IMR-90 (cell line): ENCODE measurements around the gene UBE2C.

Experiments
- BHLHE40 ChIP-seq: fragments of 150-350 bp; IDR thresholded peaks from 2 replicates; pipeline ENCODE4 v1.6.1; 2016; ENCODE audit warnings: mild to moderate bottlenecking, low read depth, low read length
- CEBPB ChIP-seq: IDR thresholded peaks from 2 replicates; pipeline ENCODE4 v1.6.1; 2012; ENCODE audit warnings: low read depth, low read length, improper control_type of control experiment
- MAZ ChIP-seq: IDR thresholded peaks from 2 replicates; pipeline ENCODE4 v1.6.1; 2012; ENCODE audit warnings: low read depth, mild to moderate bottlenecking, low read length, improper control_type of control experiment, moderate library complexity, borderline replicate concordance
- MXI1 ChIP-seq: IDR thresholded peaks from 2 replicates; pipeline ENCODE4 v1.6.1; 2012; ENCODE audit warnings: low read depth, mild to moderate bottlenecking, low read length, moderate library complexity, borderline replicate concordance
- POLR2A ChIP-seq: IDR thresholded peaks from 2 replicates; pipeline ENCODE4 v1.6.1; 2012; ENCODE audit warnings: mild to moderate bottlenecking, low read depth, low read length
- RAD21 ChIP-seq: IDR thresholded peaks from 2 replicates; pipeline ENCODE4 v1.6.1; 2012; ENCODE audit warnings: low read length, improper control_type of control experiment
- RCOR1 ChIP-seq: IDR thresholded peaks from 2 replicates; pipeline ENCODE4 v1.6.1; 2012; ENCODE audit warnings: mild to moderate bottlenecking, low read length, improper control_type of control experiment; ENCODE audit not compliant: insufficient replicate concordance
- RFX5 ChIP-seq: IDR thresholded peaks from 2 replicates; pipeline ENCODE4 v1.8.0; 2012; ENCODE audit warnings: low read depth, mild to moderate bottlenecking, low read length, moderate library complexity
- SMC3 ChIP-seq: fragments of 150-350 bp; IDR thresholded peaks from 2 replicates; pipeline ENCODE4 v1.6.1; 2016; ENCODE audit warnings: low read depth, mild to moderate bottlenecking, antibody characterized with exemption, low read length, moderate library complexity
- USF2 ChIP-seq: fragments of 150-350 bp; IDR thresholded peaks from 2 replicates; pipeline ENCODE4 v1.6.1; 2017; ENCODE audit warnings: mild to moderate bottlenecking, antibody characterized with exemption, low read length, low read depth
- TF ChIP-seq, protein P1 (sequence below): conservative IDR thresholded peaks from 2 replicates; pipeline ENCODE4 v1.5.1; 2012; ENCODE audit warnings: mild to moderate bottlenecking, low read depth, low read length, improper control_type of control experiment

- TF ChIP-seq, protein P1, sequence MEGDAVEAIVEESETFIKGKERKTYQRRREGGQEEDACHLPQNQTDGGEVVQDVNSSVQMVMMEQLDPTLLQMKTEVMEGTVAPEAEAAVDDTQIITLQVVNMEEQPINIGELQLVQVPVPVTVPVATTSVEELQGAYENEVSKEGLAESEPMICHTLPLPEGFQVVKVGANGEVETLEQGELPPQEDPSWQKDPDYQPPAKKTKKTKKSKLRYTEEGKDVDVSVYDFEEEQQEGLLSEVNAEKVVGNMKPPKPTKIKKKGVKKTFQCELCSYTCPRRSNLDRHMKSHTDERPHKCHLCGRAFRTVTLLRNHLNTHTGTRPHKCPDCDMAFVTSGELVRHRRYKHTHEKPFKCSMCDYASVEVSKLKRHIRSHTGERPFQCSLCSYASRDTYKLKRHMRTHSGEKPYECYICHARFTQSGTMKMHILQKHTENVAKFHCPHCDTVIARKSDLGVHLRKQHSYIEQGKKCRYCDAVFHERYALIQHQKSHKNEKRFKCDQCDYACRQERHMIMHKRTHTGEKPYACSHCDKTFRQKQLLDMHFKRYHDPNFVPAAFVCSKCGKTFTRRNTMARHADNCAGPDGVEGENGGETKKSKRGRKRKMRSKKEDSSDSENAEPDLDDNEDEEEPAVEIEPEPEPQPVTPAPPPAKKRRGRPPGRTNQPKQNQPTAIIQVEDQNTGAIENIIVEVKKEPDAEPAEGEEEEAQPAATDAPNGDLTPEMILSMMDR, result no peak
- TF ChIP-seq MAZ (no peak), USF2 (no peak), RAD21 (no peak), POLR2A (no peak), RCOR1 (no peak), RFX5 (no peak), CEBPB (no peak), MXI1 (no peak), SMC3 (no peak), BHLHE40 (no peak)
Measured at GRCh38 chr20:45842169-45842812, 29.8 kb downstream of the UBE2C start.
